HepG2 (cell line): ENCODE data around the gene MYCBPAP. TPM values are rescaled to one million over a fixed set of nuclear protein-coding genes. Genes with fewer than 3 reads are reported as not detected.
A peak's percentile ranks its signal among the peaks of the same experiment; 100 is the strongest.

ENCODE experiments used
- ATAC-seq: fragments of 200-7000 bp; cut with Tn5 transposase; 3 replicates; pipeline ENCODE4 v1.9.1; 2020; ENCODE audit warnings: mild to moderate bottlenecking, moderate library complexity
- BruUV-seq: library from RNA; stranded (reverse); fragments of 400-500 nt; replicated peaks from 2 replicates; lab custom pipeline; 2021; lab: Mats Ljungman, UMichigan
- CTCF ChIA-PET: fragments of 300-600 bp; formaldehyde crosslinking; extraction: SDS; loops from one replicate; lab custom pipeline; 2021; ENCODE audit warnings: low total read pairs, inconsistent platforms, low intra/inter-chr PET ratio; lab: Yijun Ruan, JAX
- POLR2A ChIA-PET: fragments of 350-600 bp; sonication (Branson Sonifier 250); formaldehyde crosslinking; loops from one replicate; lab custom pipeline; 2020; ENCODE audit warnings: antibody characterized with exemption, inconsistent platforms; lab: Yijun Ruan, JAX
- DNase-seq: peaks from one replicate; pipeline ENCODE4 v3.0.0-alpha.2; 2015; ENCODE audit warnings: low spot score
- FAIRE-seq: peaks from 3 replicates; lab custom pipeline; 2011; peaks lifted over from hg19 to GRCh38; lab: Jason Lieb, UNC
- H2AFZ ChIP-seq: one replicate; pipeline ENCODE4 v1.6.1; 2011; ENCODE audit warnings: low read length, inconsistent platforms
- H3K27ac ChIP-seq: fragments of 300-600 bp; 3 replicates; pipeline ENCODE4 v1.8.0; 2011; ENCODE audit warnings: mixed run types, mild to moderate bottlenecking, mixed read lengths, low read length, inconsistent platforms; ENCODE audit not compliant: insufficient read depth; ENCODE audit errors: extremely low read length
- H3K27me3 ChIP-seq, 2 experiments: fragments of 200-600 bp in 1 of 2; 2 replicates in 1 of 2; 3 replicates in 1 of 2; pipeline versions ENCODE4 v1.6.0 to v1.8.0; 2011; ENCODE audit warnings: low read length in 2 of 2, mild to moderate bottlenecking in 2 of 2, moderate library complexity in 2 of 2, inconsistent platforms in 1 of 2; ENCODE audit not compliant: insufficient read depth in 2 of 2, control insufficient read depth in 1 of 2
- H3K36me3 ChIP-seq, 2 experiments: fragments of 200-600 bp in 1 of 2; replicated peaks in 1 of 2; 2 replicates in 1 of 2; 3 replicates in 1 of 2; pipeline versions ENCODE4 v1.5.1 to v1.8.0; 2011; ENCODE audit warnings: low read length in 2 of 2, inconsistent platforms in 1 of 2; ENCODE audit not compliant: insufficient read depth in 2 of 2, control insufficient read depth in 1 of 2
- H3K4me1 ChIP-seq: 2 replicates; pipeline ENCODE4 v1.5.1; 2012; ENCODE audit warnings: low read length, inconsistent platforms; ENCODE audit not compliant: insufficient read depth
- H3K4me2 ChIP-seq: 2 replicates; pipeline ENCODE4 v1.6.0; 2011; ENCODE audit warnings: low read depth, low read length, inconsistent platforms
- H3K4me3 ChIP-seq, 3 experiments: fragments of 200-600 bp in 1 of 3; sonication (generic), shearing (Covaris generic) in 1 of 3; replicated peaks in 1 of 3; 2 replicates each; pipeline ENCODE4 v1.5.1; 2011 to 2016; ENCODE audit warnings: low read length in 3 of 3, inconsistent platforms in 2 of 3, low read depth in 2 of 3, mild to moderate bottlenecking in 2 of 3, control low read depth in 1 of 3, mixed read lengths in 1 of 3; ENCODE audit not compliant: insufficient read depth in 1 of 3
- H3K79me2 ChIP-seq: one replicate; pipeline ENCODE4 v1.6.1; 2011; ENCODE audit warnings: low read length, inconsistent platforms; ENCODE audit not compliant: insufficient read depth
- H3K9ac ChIP-seq: 2 replicates; pipeline ENCODE4 v1.6.0; 2011; ENCODE audit warnings: mild to moderate bottlenecking, low read depth, low read length, inconsistent platforms; ENCODE audit not compliant: insufficient read depth
- H3K9me3 ChIP-seq: 2 replicates; pipeline ENCODE4 v1.5.1; 2012; ENCODE audit warnings: mild to moderate bottlenecking, low read length
- H4K20me1 ChIP-seq: 2 replicates; pipeline ENCODE4 v1.6.0; 2011; ENCODE audit warnings: inconsistent platforms, mild to moderate bottlenecking, low read length, moderate library complexity; ENCODE audit not compliant: insufficient read depth
- ATF1 ChIP-seq: IDR thresholded peaks from 2 replicates; pipeline ENCODE4 v1.6.1; 2016; ENCODE audit warnings: mild to moderate bottlenecking, control low read depth
- DPF2 ChIP-seq: sonication (generic); formaldehyde crosslinking; IDR thresholded peaks from 2 replicates; pipeline ENCODE4 v1.4.0; 2020; ENCODE audit warnings: mild to moderate bottlenecking, low read depth, missing genetic modification reagents, borderline replicate concordance
- HOXA3 ChIP-seq: sonication (generic); formaldehyde crosslinking; IDR thresholded peaks from 2 replicates; pipeline ENCODE4 v1.5.0; 2020; ENCODE audit warnings: missing genetic modification reagents
- PLRG1 ChIP-seq: fragments of 450-650 bp; conservative IDR thresholded peaks from 2 replicates; pipeline ENCODE4 v1.6.1; 2016
- POGZ ChIP-seq: sonication (generic); formaldehyde crosslinking; IDR thresholded peaks from 2 replicates; pipeline ENCODE4 v1.4.0; 2020; ENCODE audit warnings: mild to moderate bottlenecking, missing genetic modification reagents
- RNF2 ChIP-seq: fragments of 450-650 bp; conservative IDR thresholded peaks from 2 replicates; pipeline ENCODE4 v1.6.1; 2016; ENCODE audit warnings: low read depth
- SOX13 ChIP-seq, 3 experiments: fragments of 450-650 bp in 1 of 3; sonication (generic) in 1 of 3; formaldehyde crosslinking in 1 of 3; IDR thresholded peaks in 2 of 3; conservative IDR thresholded peaks in 1 of 3; 2 replicates each; pipeline versions ENCODE4 v1.5.0 to v1.6.1; 2016 to 2020; ENCODE audit warnings: antibody characterized with exemption in 1 of 3, mild to moderate bottlenecking in 1 of 3, missing compliant biosample characterization in 1 of 3, missing genetic modification reagents in 1 of 3, moderate library complexity in 1 of 3
- THAP11 ChIP-seq: IDR thresholded peaks from 2 replicates; pipeline ENCODE4 v1.6.1; 2016; ENCODE audit warnings: missing biosample characterization, missing genetic modification reagents
- ZBTB44 ChIP-seq: sonication (generic); formaldehyde crosslinking; IDR thresholded peaks from 2 replicates; pipeline ENCODE4 v1.4.0; 2020; ENCODE audit warnings: missing genetic modification reagents
- ZNF263 ChIP-seq: sonication (generic); formaldehyde crosslinking; IDR thresholded peaks from 2 replicates; pipeline ENCODE4 v1.4.0; 2020; ENCODE audit warnings: missing genetic modification reagents
- ZNF292 ChIP-seq: sonication (generic); formaldehyde crosslinking; IDR thresholded peaks from 2 replicates; pipeline ENCODE4 v1.8.1; 2022; ENCODE audit warnings: mild to moderate bottlenecking, low read depth, missing genetic modification reagents, borderline replicate concordance
- ZNF512B ChIP-seq: sonication (generic); formaldehyde crosslinking; IDR thresholded peaks from 2 replicates; pipeline ENCODE4 v1.5.1; 2020; ENCODE audit warnings: missing genetic modification reagents, mild to moderate bottlenecking, borderline replicate concordance
- ZNF761 ChIP-seq: sonication (generic); formaldehyde crosslinking; conservative IDR thresholded peaks from 2 replicates; pipeline ENCODE4 v1.4.0; 2020; ENCODE audit warnings: mild to moderate bottlenecking, missing genetic modification reagents
- WGBS: methylation state at CpG from one replicate; pipeline ENCODE4 v1.1.6; 2017; ENCODE audit warnings: low lambda C conversion rate; 5-methylcytosine and 5-hydroxymethylcytosine counted together
- in situ Hi-C: cut with HindIII; loops from 2 replicates; pipeline ENCODE4 v1.10.0; 2017; ENCODE audit warnings: low pct_unique_long_range_greater_than_20kb; ENCODE audit not compliant: extremely low pct_ligation_motif_present
- intact Hi-C: fragments of 100-400 bp; cut with micrococcal nuclease; formaldehyde crosslinking; loops from one replicate; pipeline ENCODE4 v1.10.0; 2022; ENCODE audit not compliant: unreplicated experiment
- polyA plus RNA-seq, 8 experiments: library from polyadenylated mRNA; depleted of rRNA in 3 of 8; stranded (reverse) in 7 of 8; unstranded in 1 of 8; fragments of >200 nt; fragmentation: Illumina TruSeq in 4 of 8; extraction: Trizol in 4 of 8; gene quantifications; 2 replicates each; pipeline versions ENCODE4 v1.2.1 to v1.2.3, GENCODE V29; 2011 to 2016; ENCODE audit warnings: low read depth in 4 of 8, missing spikeins in 1 of 8, mixed read lengths in 1 of 8; ENCODE audit not compliant: insufficient read depth in 1 of 8
- total RNA-seq, 5 experiments: library from RNA; depleted of rRNA; stranded (reverse); fragments of >200 nt; fragmentation: Illumina TruSeq; extraction: Trizol; gene quantifications; 2 replicates each; pipeline ENCODE4 v1.2.3, GENCODE V29; 2016; ENCODE audit warnings: low read depth in 1 of 5

MYCBPAP gene
- total and polyA plus RNA-seq, 2 of the 13 experiments (the other 11 are each of a cell fraction or from before 2014, with no cell fraction given), result 0.22 to 0.24 TPM

GRCh38 chr17:50464736-50465135 lies 43.5 kb upstream of the MYCBPAP start:
- no peaks in the 10 kb centered on the region for H3K27me3 ChIP-seq
- no peak overlapping the region for H3K27ac ChIP-seq
- ChIA-PET CTCF (no interaction called here), POLR2A (no interaction called here)
- H3K36me3 ChIP-seq, result peaks cover 7 to 18% of the 10 kb centered on the region in 2 experiments; a peak in 4 of 5 replicates
- H3K79me2 ChIP-seq, result no peaks in the 10 kb centered on the region
- no peak overlapping the region for H3K4me2 ChIP-seq
- TSS peak; percentile 34 for BruUV-seq
- no peak overlapping the region for H3K4me3 ChIP-seq
- H2AFZ ChIP-seq, result no peak overlapping the region
- intact Hi-C loops (no loop called here), in situ Hi-C loops (no loop called here)
- no peak overlapping the region for H3K9ac ChIP-seq
- H4K20me1 ChIP-seq, result no peaks in the 10 kb centered on the region
- WGBS, result 91% methylated on average over 4 of the region's 4 CpGs
- ATAC-seq (no peak), DNase-seq (no peak), FAIRE-seq (no peak)
- TF ChIP-seq SOX13 (IDR thresholded peaks at IDR 0.05) (no peak), SOX13 (CRISPR knock-in tag; conservative IDR thresholded peaks at IDR 0.05 in 1 of 2, IDR thresholded peaks at IDR 0.05 in 1 of 2) (no peak), POGZ (CRISPR knock-in tag) (no peak), ZNF761 (CRISPR knock-in tag) (no peak), THAP11 (CRISPR knock-in tag) (no peak), ATF1 (CRISPR knock-in tag) (no peak), HOXA3 (CRISPR knock-in tag) (no peak), ZNF292 (no peak), ZNF512B (CRISPR knock-in tag) (no peak), ZNF263 (CRISPR knock-in tag) (no peak), ZBTB44 (no peak), PLRG1 (no peak), DPF2 (no peak), RNF2 (no peak)
- H3K4me1 ChIP-seq, result peaks cover 1% of the 10 kb centered on the region
- H3K9me3 ChIP-seq, result no peaks in the 10 kb centered on the region
